ENCODE measurements around the gene C5orf52.
"Not testable (repeated sequence)": the region's sequence is repeated elsewhere in the genome, so short reads cannot be mapped to it uniquely, and the experiment has no call there.

The C5orf52 gene

GRCh38 chr5:157670662-157671591, at the start of gene C5orf52:
Gene C5orf52 (plus strand): TSS chr5:157671533. CDS start chr5:157671615, 82 bp downstream.
- peak; percentile 34 for DNase-seq

GRCh38 chr5:157624144-157624543, 47.2 kb upstream of the C5orf52 start:
- DNase-seq, result no peak

- DNase-seq, result no peak
Measured at GRCh38 chr5:157626831-157627230, 44.5 kb upstream of the C5orf52 start.

GRCh38 chr5:157630341-157630740, 41.0 kb upstream of the C5orf52 start:
- no peak for DNase-seq

GRCh38 chr5:157640406-157641066, 30.8 kb upstream of the C5orf52 start:
- DNase-seq, result no peak

GRCh38 chr5:157648275-157648990, 22.9 kb upstream of the C5orf52 start:
- no peak for DNase-seq

- DNase-seq, result no peak
Measured at GRCh38 chr5:157649101-157649500, 22.2 kb upstream of the C5orf52 start.

- DNase-seq, result no peak
Measured at GRCh38 chr5:157650991-157651611, 20.2 kb upstream of the C5orf52 start.

- no peak for DNase-seq
Measured at GRCh38 chr5:157651623-157652376, 19.5 kb upstream of the C5orf52 start.

- no peak for DNase-seq
Measured at GRCh38 chr5:157652377-157652692, 19.0 kb upstream of the C5orf52 start, which contains the start of gene SOX30. Gene SOX30 (minus strand): TSS chr5:157652438. CDS start chr5:157652078, 360 bp downstream.

GRCh38 chr5:157657516-157657915, 13.8 kb upstream of the C5orf52 start:
- no peak for DNase-seq

- no peak for DNase-seq
Measured at GRCh38 chr5:157658893-157659292, 12.4 kb upstream of the C5orf52 start.

GRCh38 chr5:157659868-157660660, 11.3 kb upstream of the C5orf52 start:
- DNase-seq, result no peak

- no peak for DNase-seq
Measured at GRCh38 chr5:157665467-157666070, 5.8 kb upstream of the C5orf52 start.

GRCh38 chr5:157668356-157668755, 3.0 kb upstream of the C5orf52 start:
- DNase-seq, result no peak

GRCh38 chr5:157669701-157670097, 1.6 kb upstream of the C5orf52 start:
- no peak for DNase-seq

- DNase-seq, result no peak
Measured at GRCh38 chr5:157671592-157672330, 428 bp downstream of the C5orf52 start.

- no peak for DNase-seq
Measured at GRCh38 chr5:157672976-157673375, 1.6 kb downstream of the C5orf52 start.

- DNase-seq, result not testable (repeated sequence)
Measured at GRCh38 chr5:157674351-157674750, 3.0 kb downstream of the C5orf52 start.

- DNase-seq, result no peak
Measured at GRCh38 chr5:157677931-157678330, 6.6 kb downstream of the C5orf52 start.
